Spleen (tissue), 7 donors: Measurements from ENCODE around the gene CNTNAP2.

Experiments
- CTCF ChIP-seq, 11 experiments: fragments of 200-600 bp in 7 of 11; fragments of 450-650 bp in 4 of 11; sonication (generic) in 4 of 11; IDR thresholded peaks in 8 of 11; conservative IDR thresholded peaks in 3 of 11; 1 replicate in 7 of 11; 2 replicates in 4 of 11; pipeline versions ENCODE4 v1.4.0 to v1.8.0; 2016 to 2021; ENCODE audit warnings: antibody characterized with exemption in 11 of 11, inconsistent platforms in 4 of 11, mild to moderate bottlenecking in 1 of 11
- POLR2A ChIP-seq, 3 donors: fragments of 450-650 bp; IDR thresholded peaks; one replicate each; pipeline ENCODE4 v1.5.1; 2017; ENCODE audit warnings: antibody characterized with exemption in 3 of 3, mild to moderate bottlenecking in 1 of 3
- POLR2AphosphoS5 ChIP-seq, 3 donors: sonication (generic); formaldehyde crosslinking; IDR thresholded peaks; one replicate each; pipeline ENCODE4 v1.5.1; 2017; ENCODE audit warnings: antibody characterized with exemption in 3 of 3
- donor health status: DM: no; HTN: no; CAD: no; lungs with moderate emphysema.
- donor health status: DM: no; HTN: no; CAD: no.
- donor health status: DM: no; HTN: no; CAD: no.

- TF ChIP-seq CTCF (IDR thresholded peaks at IDR 0.05 in 8 of 11, conservative IDR thresholded peaks at IDR 0.05 in 3 of 11) (no peak), POLR2A (IDR thresholded peaks at IDR 0.05) (no peak), POLR2AphosphoS5 (IDR thresholded peaks at IDR 0.05) (no peak)
Observed at GRCh38 chr7:148044173-148044572, 1927.6 kb downstream of the CNTNAP2 start.
